Measurements from ENCODE around the gene BBOX1. TPM values are rescaled to one million over a fixed set of nuclear protein-coding genes. Genes with fewer than 3 reads are reported as not detected.

Gene BBOX1
- polyA plus RNA-seq, 2 of the 4 experiments (the other 2 are of a cell fraction) = not detected

- H3K4me1 ChIP-seq = no peaks in the 10 kb centered on the region
- no peak overlapping the region for H3K27ac ChIP-seq
- ATAC-seq (no peak), FAIRE-seq (no peak), DNase-seq (ENCODE audit: low read depth in 1 of 2, low spot score in 1 of 2) (no peak)
- H3K9me3 ChIP-seq = no peaks in the 10 kb centered on the region
- no peak overlapping the region for H3K4me2 ChIP-seq
- H3K4me3 ChIP-seq = no peak overlapping the region
- ChIA-PET POLR2A (no interaction called here), CTCF (interaction anchor here (0.7 kb wide), 1 partner anchor 211 kb away, joined by 3 read pairs; no protein-coding TSS in a partner anchor)
- TF ChIP-seq ZC3H11A (IDR thresholded peaks at IDR 0.05) (no peak), ZFP36 (IDR thresholded peaks at IDR 0.05; ENCODE audit: borderline replicate concordance, partially characterized antibody) (no peak), CHD2 (IDR thresholded peaks at IDR 0.05; ENCODE audit: low read length, partially characterized antibody) (no peak), RCOR1 (IDR thresholded peaks at IDR 0.05; ENCODE audit: low read depth, low read length) (no peak), MAZ (IDR thresholded peaks at IDR 0.05; ENCODE audit: borderline replicate concordance, low read depth, low read length) (no peak), HMGXB4 (CRISPR knock-in tag; IDR thresholded peaks at IDR 0.05; ENCODE audit: borderline replicate concordance) (no peak), ZSCAN20 (CRISPR knock-in tag; IDR thresholded peaks at IDR 0.05) (no peak), SMC3 (IDR thresholded peaks at IDR 0.05) (no peak), RFX5 (IDR thresholded peaks at IDR 0.05) (no peak), BHLHE40 (IDR thresholded peaks at IDR 0.05; ENCODE audit: low read depth, low read length) (no peak), MAX (IDR thresholded peaks at IDR 0.05) (no peak), CEBPB (IDR thresholded peaks at IDR 0.05) (no peak), BCL3 (IDR thresholded peaks at IDR 0.05) (no peak), RNF2 (IDR thresholded peaks at IDR 0.05; ENCODE audit: borderline replicate concordance, low read depth) (no peak), NR3C1 (IDR thresholded peaks at IDR 0.05) (no peak)
- 25% methylated on average over 3 of the region's 3 CpGs for WGBS (ENCODE audit: missing lambda C conversion rate)
Measured at GRCh38 chr11:27002431-27002830, 38.2 kb upstream of the BBOX1 start.

GRCh38 chr11:27002838-27003237 is 37.8 kb upstream of the BBOX1 start:
- CTCF ChIA-PET = interaction anchor here (0.7 kb wide), 1 partner anchor 211 kb away, joined by 3 read pairs; no protein-coding TSS in a partner anchor
- no peaks in the 10 kb centered on the region for H3K9me3 ChIP-seq
- H3K4me2 ChIP-seq = no peak overlapping the region
- POLR2A ChIA-PET = no interaction called here
- no peak for FAIRE-seq
- WGBS (ENCODE audit: missing lambda C conversion rate) = 6% methylated on average over 4 of the region's 4 CpGs
- TF ChIP-seq RAD21 (conservative IDR thresholded peaks at IDR 0.05 in 1 of 2, IDR thresholded peaks at IDR 0.05 in 1 of 2) = no peak
- no peak for TF ChIP-seq ELK1 (IDR thresholded peaks at IDR 0.05; ENCODE audit: low read depth, low read length)
- TF ChIP-seq ZC3H11A (IDR thresholded peaks at IDR 0.05) = no peak
- TF ChIP-seq HOXB5 (CRISPR knock-in tag; IDR thresholded peaks at IDR 0.05) = no peak
- no peak for TF ChIP-seq EHMT2 (IDR thresholded peaks at IDR 0.05; ENCODE audit: low read depth)
- TF ChIP-seq RNF2 (IDR thresholded peaks at IDR 0.05; ENCODE audit: borderline replicate concordance, low read depth) = no peak
- no peak for TF ChIP-seq CBX8 (IDR thresholded peaks at IDR 0.05)
- TF ChIP-seq BHLHE40 (IDR thresholded peaks at IDR 0.05; ENCODE audit: low read depth, low read length) = no peak
- no peak for TF ChIP-seq FOSL2 (IDR thresholded peaks at IDR 0.05)
- no peak for TF ChIP-seq FOSL2 (CRISPR knock-in tag; IDR thresholded peaks at IDR 0.05)
- no peak for TF ChIP-seq HOXA7 (CRISPR knock-in tag; IDR thresholded peaks at IDR 0.05)
- TF ChIP-seq FOSB (CRISPR knock-in tag; IDR thresholded peaks at IDR 0.05) = no peak
- TF ChIP-seq FOXS1 (CRISPR knock-in tag; IDR thresholded peaks at IDR 0.05) = no peak
- TF ChIP-seq POLR2AphosphoS2 (conservative IDR thresholded peaks at IDR 0.05; ENCODE audit: low read length) = no peak
- no peak for TF ChIP-seq GATA3 (IDR thresholded peaks at IDR 0.05; ENCODE audit: borderline replicate concordance)
- no peak for TF ChIP-seq HEYL (CRISPR knock-in tag; IDR thresholded peaks at IDR 0.05)
- no peak overlapping the region for H3K4me3 ChIP-seq
- no peaks in the 10 kb centered on the region for H3K4me1 ChIP-seq
- no peak for ATAC-seq
- H3K27ac ChIP-seq = no peak overlapping the region
- no peak for DNase-seq (ENCODE audit: low read depth in 1 of 2, low spot score in 1 of 2)
